Renal cortical epithelial cell (primary cell): ENCODE data around the gene CDH12. TPM values are rescaled to one million over a fixed set of nuclear protein-coding genes. Genes with fewer than 3 reads are reported as not detected.
"Not testable (repeated sequence)": the region's sequence is repeated elsewhere in the genome, so short reads cannot be mapped to it uniquely, and the experiment has no call there.

Experiments used
- DNase-seq: peaks from one replicate; pipeline ENCODE4 v3.0.0-alpha.2; 2011; ENCODE audit warnings: low read depth
- total RNA-seq: library from RNA; depleted of rRNA; stranded (reverse); fragments of >200 nt; gene quantifications from 2 replicates; pipeline ENCODE4 v1.2.3, GENCODE V29; 2014

Gene CDH12
- total RNA-seq, 1 donor from 2014 or later = not detected

DNA sequence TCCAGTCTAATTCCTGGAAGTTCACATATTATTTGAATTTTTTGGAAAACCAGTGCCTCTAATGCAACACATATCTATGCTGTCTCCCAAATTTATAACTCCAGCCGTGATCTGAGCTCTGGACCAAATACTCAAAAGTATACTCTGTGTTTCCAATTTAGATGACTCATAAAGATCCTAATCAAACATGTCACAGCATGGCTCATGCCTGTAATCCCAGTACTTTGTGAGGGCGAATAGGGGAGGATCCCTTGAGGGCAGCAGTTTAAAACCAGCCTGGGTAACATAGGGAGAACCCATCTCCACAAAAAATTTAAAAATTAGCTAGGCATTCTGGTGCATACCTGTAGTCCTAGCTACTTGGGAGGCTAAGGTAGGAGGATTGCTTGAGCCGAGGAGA lies 388.0 kb downstream of the CDH12 start:
- DNase-seq = no peak

DNA sequence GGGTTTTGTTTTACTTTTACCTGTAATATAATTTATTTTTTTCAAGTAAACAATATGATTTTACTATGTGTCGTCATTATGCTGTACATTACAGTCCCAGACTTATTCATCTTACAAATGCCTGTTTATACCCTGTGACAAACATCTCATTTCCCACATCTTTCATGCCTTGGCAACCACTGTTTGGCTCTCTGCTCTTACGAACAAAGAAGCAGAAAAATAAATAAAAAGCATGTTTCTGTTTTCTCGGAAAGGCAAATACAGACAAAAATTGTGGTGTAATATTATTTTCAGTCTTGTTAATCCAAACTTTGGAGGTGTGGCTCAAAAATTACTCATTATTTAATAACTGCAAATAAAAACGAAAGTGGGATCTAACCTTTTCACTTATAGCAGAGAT lies 393.0 kb downstream of the CDH12 start:
- DNase-seq = no peak

GRCh38 chr5:22432905-22433304 lies 420.2 kb downstream of the CDH12 start:
- DNase-seq = no peak

GRCh38 chr5:22431840-22432239 lies 421.3 kb downstream of the CDH12 start:
- no peak for DNase-seq

DNA sequence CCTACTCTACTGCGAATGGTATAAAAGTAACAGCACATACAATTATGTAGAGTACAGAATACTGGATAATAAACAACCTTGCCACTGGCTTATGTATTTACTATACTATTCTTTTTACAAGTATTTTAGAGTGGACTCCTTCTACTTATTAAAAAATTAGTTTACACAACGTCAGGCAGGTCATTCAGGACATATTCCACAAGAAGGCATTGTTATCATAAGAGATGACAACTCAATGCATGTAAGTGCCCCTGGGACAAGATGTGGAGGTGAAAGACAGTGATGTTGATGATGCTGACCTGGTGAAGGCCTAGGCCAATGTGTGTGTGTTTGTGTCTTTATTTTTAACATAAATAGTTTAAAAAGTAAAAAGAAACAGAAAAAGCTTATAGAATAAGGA lies 421.7 kb downstream of the CDH12 start:
- DNase-seq = no peak

DNA sequence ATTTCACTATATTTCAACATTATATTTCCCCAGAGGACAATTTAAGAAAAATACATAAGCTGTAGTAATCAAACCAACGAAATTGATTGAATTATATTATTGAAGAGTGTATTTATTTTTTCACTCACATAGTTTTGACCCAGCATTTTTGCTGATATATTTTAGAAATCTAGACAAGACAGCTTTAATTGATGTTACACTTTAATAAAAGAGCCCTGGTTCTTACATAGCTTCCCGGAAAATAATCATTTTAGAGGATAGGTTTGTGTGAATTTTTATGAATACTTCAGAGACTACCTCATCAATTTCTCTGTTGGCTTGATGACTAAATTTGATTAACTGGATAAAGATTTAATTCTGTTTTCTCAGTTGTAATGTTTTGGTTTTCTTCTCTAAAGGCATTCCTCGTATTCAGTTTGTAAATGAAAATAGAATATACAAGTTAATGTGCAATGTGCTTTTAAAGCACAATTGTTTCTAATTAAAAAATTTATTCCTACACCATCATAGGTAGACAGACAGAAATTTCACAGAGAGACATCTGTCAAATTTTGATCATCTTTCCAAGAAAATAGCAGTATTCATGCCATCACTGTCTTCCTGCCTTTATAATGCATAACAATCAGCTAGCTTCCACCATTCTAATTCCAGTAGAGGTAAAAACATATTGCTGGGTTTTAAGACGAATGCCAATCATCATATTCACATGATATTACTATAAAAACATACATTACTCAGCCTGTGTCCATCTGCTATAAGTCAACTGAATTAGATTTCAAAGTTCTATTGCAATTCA lies 441.4 kb downstream of the CDH12 start:
- DNase-seq = no peak

GRCh38 chr5:22391956-22392355 lies 461.2 kb downstream of the CDH12 start:
- no peak for DNase-seq

- DNase-seq = no peak
Observed at GRCh38 chr5:22390888-22391287, 462.3 kb downstream of the CDH12 start.

DNA sequence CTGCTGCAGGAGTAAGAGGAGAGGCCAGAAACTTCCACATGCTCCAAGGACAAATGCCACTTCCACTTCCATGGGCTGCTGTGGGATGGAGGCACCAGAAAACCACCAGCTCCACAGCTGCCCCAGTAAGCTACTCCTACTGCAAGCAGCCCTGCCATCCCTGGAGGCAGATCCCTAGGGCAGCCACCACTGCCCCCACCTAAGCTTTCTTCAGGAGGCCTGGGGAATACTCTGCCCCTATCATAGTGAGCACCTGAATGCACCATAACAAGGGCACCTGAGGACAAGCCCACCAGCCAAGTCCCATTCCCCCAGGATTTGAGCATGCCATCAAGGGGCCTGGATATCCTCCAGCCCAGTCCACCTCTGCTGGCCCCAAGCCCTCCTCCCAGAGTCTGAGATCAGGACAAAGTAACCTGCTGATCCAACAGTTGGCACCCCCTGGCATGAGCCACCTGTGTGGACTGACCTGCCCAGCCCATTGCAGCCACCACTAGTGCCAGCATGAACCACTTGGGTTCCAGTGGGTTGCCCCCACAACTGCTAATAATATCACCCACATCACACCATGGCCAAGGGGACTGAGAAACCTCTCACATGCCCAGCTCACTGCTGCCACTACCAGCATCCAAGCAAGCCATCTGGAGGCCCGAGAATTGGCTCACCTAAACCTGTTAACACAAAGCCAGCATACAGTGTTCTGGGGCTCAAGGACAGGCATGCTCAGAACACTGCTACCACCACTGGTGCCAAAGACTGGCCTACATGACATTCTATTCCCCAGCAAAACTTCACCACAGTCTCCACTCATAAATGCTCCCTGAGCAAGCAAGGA lies 480.1 kb downstream of the CDH12 start:
- DNase-seq = no peak

DNA sequence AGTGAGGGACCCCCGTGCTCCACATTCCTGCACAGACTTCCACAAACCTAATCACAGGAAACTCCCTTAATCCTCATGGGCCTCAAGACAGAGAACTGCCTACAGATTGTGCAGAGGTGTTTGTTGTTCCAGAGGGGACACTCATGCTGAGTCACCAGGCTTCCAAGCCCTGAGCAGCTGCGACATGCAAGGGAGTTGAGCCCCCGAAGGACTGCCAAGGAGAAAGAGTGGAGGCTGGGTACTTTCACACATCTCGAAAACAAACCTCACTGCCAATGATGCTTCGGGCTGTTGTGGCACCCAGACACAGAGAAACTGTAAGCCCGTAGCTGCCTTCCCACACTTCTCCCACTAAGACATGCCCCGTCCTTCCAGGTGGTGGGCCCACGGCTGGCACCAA lies 480.8 kb downstream of the CDH12 start:
- DNase-seq = peak; percentile 7

- no peak for DNase-seq
Observed at GRCh38 chr5:22354956-22355355, 498.2 kb downstream of the CDH12 start.

DNA sequence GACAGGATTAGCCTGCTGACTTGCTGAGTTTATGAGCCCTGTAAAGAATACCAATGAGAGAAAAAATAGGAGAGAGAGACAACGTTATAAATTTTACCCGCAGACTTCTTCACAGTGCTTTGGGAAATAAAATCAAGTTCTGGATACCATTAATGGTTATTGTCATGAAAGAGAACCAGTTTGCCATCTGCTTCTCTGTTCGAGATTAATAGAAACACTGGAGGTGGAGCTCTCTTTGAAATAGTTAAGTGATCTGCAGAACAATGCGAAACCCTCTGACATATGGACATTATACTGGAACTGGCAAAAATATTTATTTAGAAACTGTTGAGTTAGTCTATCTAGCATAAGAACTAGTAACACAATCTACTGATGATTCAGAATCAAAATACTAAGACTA lies 500.7 kb downstream of the CDH12 start:
- DNase-seq = no peak

DNA sequence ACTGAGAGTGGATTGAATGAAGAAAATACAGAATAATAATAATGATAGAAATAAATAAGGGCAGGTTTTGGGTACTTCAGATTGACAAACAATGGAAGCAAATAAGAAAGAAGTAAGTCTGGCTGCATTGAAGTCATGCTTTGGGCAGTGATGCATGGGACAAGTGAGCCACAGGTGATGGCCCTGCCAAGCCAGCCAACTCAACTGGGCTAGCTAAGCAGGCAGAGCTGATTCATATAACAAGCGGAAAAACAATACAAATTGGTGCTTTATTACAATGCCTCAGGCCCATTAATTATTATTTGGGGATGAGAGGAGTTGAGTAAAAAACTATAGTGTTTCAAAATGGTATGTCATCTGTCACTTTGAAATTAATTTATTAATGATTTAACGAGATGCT lies 502.0 kb downstream of the CDH12 start:
- DNase-seq = peak; percentile 1

DNA sequence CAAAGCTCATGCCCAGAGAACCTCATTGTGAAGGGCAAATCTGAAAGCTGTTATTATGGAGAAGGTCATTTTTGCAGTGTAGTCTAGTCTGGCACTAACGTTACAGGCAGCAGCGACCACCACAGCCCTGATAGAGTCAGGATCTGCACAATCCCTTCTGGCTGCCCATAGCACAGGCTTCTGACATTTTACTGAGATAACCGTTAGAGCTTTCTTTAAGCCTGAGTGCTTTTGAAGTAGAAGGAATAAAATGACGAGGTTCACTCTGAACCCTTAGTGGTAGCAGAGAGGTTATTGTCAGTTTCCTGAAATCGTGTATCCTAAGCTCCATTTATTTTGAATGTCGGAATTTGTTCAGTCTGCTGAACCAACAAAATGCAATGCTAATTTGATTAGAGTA lies 505.1 kb downstream of the CDH12 start:
- no peak for DNase-seq

DNA sequence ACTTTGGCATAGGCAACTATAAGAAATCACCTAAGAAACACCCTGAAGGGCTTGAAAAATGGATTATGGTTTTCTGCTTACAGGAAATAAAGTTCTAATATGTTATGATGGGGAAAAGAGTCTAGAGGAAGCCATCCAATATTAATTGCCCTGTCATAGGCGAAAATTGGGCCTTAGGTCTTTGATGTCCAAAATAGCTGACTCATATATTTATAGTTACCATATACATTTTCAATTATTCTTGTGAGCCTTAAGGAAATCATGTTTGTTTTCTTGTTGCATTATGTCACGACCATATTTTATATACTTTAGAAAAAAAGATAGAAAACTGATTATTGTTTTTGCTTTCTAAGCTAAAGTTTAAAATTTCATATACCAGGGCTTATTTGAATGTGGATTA lies 509.1 kb downstream of the CDH12 start:
- no peak for DNase-seq

DNA sequence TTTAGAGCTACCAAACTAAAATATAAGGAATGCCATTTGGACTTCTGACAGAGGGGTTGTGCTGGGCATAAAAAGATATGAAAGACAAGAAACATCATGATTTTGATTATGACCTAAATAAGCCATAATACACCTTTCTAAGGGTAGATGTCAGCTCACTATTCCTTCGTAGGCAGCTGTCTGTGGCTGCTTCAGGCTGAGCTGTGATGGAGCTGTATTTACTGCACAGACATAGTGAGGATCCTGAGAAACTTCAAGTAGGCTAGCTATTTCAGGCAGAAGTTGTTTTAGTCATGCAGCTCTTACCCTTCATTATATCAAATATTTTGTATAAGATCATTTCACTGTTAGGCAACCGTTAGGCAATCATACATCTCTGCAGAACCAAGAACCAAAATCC lies 511.7 kb downstream of the CDH12 start:
- DNase-seq = no peak

GRCh38 chr5:22332949-22333348 lies 520.2 kb downstream of the CDH12 start:
- DNase-seq = not testable (repeated sequence)

GRCh38 chr5:22329683-22330082 lies 523.5 kb downstream of the CDH12 start:
- DNase-seq = no peak

- no peak for DNase-seq
Observed at GRCh38 chr5:22319798-22320197, 533.3 kb downstream of the CDH12 start.

GRCh38 chr5:22316294-22316693 lies 536.9 kb downstream of the CDH12 start:
- DNase-seq = no peak

DNA sequence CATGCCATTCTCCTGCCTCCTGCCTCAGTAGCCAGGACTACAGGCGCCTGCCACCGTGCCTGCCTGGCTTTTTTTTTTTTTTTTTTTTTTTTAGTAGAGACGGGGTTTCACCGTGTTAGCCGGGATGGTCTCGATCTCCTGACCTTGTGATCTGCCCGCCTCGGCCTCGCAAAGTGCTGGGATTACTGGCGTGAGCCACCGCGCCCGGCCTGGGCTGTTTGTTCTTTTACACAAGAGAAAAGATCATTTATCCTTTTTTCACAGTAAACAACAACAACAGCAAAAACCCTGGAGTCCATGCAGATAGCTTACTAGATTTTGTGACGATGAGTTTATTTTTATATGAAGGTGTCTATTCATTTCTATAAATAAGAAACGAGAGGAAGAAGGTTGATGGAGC lies 538.1 kb downstream of the CDH12 start:
- DNase-seq = not testable (repeated sequence)

DNA sequence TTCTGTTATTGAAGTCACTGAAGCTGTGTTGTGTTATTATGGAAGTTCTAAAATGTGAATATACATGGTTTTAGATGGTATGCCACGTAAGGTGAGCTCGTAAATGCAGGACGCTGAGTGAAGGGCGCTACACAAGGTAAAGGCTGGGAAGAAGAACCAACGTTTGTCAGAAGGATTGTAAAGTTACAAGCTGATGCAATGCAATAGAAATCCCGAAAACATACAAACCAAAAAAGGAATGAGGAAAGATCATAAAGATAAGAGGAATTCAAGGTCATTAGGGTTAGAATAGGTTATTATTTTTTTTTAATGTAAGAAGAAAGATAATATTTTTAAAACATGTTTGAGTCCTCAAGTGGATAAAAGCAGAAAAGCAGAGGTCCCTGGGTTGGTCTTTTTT lies 538.6 kb downstream of the CDH12 start:
- DNase-seq = no peak

DNA sequence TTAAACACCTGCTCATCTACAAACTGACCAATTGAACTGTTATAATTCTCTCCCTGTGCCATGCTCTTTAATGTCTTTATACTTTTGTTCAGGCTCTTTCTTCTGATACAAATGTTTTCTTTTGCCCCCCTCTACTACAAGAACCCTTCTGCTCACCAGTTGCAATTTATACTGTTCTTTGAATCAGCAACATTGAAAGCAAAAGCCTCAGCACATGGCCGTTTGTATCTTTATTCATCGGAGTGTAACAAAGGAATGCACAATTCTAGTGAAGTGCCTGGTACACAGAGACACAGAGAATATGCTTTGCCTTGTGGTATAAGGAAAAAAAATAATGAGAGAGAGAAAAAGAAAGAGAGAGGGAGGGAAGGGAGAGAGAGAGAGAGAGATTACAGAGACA lies 547.1 kb downstream of the CDH12 start:
- no peak for DNase-seq
